H54 (cell line): ENCODE results near the gene TPD52L1.
"Not testable (repeated sequence)": the region's sequence is repeated elsewhere in the genome, so short reads cannot be mapped to it uniquely, and the experiment has no call there.

Source experiments
- DNase-seq: peaks from one replicate; pipeline ENCODE4 v3.0.0; 2011; ENCODE audit warnings: low spot score, mixed read lengths; ENCODE audit not compliant: insufficient read length
- FAIRE-seq: peaks from 3 replicates; lab custom pipeline; 2011; peaks lifted over from hg19 to GRCh38; lab: Jason Lieb, UNC
- POLR2A ChIP-seq: IDR thresholded peaks from 2 replicates; pipeline ENCODE4 v1.6.1; 2011; ENCODE audit warnings: low read depth, mild to moderate bottlenecking, low read length

The TPD52L1 gene

DNA sequence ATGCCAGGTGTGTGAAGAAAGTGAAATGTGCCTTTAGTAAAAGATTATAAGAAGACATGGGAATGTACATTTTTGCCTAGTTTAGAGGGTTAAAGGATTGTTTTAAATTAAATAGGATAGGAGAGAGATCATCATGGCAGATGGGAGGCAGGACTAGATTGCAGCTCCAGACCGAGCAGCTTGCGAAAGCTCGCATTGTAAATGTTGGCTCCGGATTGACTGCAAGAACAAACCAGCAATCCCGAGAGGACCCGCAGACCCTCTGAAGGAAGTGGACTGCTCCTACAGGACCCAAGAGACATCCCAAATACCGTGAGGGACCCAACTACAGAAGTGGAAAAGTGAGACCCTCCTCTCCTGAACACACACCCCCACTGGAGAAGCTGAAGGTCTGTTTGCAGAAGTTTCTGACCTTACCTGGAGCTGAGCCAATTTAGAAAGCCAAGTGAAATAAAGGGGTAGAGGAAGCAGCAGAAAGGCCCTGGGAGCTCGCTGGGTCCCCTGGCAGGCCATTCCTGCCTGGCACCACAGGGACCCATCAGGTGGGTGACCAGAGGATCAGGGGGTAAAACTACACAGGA lies 30.0 kb upstream of the TPD52L1 start:
- TF ChIP-seq POLR2A = no peak
- FAIRE-seq (no peak), DNase-seq (no peak)

DNA sequence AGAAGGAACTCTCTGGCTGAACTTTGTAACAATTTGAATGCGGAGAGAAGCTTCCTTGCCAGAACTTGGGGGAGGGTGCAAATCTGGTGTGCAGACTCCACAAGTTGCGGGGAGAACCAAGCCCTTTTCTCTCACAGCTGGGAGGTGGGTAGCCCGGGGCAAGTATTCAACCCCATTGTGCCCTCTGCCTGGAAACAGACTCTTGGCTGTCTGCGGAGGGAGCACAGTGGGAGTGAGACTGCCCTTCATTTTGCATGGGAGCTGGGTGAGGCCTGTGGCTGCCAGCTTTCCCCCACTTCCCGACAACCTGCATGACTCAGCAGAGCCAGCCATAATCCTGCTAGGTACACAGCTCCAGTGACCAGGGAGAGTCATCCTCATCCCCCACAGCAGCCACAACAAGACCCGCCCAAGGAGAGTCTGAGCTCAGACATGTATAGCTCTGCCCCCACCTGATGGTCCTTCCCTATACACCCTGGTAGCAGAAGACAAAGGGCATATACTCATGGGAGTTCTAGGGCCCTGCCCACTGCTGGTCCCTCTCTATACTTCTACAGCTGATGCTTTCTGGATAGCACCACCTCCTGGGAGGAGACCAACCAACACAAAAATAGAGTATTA lies 29.4 kb upstream of the TPD52L1 start:
- FAIRE-seq (no peak), DNase-seq (no peak)
- 0 out of 2 replicates have a peak, but pooled peaks have one; percentile 9 for TF ChIP-seq POLR2A

DNA sequence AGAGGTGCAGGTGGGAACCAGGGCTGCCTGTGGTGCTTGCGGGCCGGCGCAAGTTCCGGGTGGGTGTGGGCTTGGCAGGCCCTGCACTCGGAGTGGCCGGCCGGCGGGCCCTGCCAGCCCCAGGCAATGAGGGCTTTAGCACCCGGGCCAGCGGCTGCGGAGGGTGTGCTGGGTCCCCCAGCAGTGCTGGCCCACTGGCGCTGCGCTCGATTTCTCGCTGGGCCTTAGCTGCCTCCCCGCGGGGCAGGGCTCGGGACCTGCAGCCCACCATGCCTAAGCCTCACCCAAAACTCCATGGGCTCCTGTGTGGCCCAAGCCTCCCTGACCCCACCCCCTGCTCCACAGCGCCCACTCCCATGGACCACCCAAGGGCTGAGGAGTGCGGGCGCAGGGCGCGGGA lies 27.7 kb upstream of the TPD52L1 start:
- not testable (repeated sequence) for DNase-seq, FAIRE-seq

DNA sequence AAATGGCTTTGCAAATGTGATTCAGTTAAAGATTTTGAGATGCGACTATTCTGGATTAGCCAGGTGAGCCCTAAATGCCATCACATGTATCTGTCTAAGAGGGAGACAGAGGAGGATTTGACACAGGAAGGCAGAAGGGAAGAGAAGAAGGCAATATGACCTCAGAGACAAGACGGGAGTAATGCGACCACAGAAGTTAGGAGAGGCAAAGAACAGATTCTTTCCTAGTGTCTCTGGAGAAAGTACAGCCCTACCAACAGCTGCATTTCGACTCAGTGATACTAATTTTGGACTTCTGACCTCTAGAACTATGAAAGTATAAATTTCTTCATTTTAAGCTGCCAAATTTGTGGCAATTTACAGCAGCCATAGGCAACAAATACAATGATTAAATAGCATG lies 24.2 kb upstream of the TPD52L1 start:
- FAIRE-seq (no peak), DNase-seq (no peak)
- no peak for TF ChIP-seq POLR2A

DNA sequence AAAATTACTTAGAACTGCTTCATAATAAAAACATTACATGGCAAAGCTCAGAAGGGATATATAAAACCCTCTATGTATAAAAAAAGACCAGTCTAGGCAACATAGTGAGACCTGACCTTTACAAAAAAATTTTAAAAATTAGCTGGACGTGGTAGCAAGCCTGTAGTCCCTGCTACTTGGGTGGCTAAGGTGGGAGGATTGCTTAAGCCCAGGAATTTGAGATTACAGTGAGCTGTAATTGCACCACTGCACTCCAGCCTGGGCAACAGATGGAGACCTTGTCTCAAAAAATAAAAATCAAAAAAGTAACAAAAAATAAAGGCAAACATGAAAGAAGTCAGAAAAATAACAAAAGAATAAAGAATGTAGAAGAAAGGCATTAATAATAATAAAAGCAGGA lies 21.5 kb upstream of the TPD52L1 start:
- DNase-seq (no peak), FAIRE-seq (no peak)

DNA sequence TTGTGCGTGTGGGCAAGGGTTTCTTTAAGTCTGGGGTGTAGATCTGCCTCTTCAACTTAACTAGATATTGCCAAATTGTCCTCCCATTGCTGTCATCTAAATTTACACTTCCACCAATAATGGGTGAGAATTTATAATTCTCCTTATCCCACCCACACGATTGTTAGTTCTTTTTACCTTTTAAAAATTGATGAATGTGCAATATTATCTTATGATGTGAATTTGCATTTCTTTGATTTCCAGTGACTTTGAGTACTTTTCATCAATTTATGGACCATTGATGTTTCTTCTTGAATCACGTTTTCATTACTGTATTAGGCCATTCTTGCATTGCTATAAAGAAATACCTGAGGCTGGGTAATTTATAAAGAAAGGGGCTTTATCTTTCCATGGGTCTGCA lies 17.2 kb upstream of the TPD52L1 start:
- DNase-seq = no peak
- no peak for TF ChIP-seq POLR2A
- no peak for FAIRE-seq

More for the DNA sequence above, 21.5 kb upstream of the TPD52L1 start:
- TF ChIP-seq POLR2A = no peak

DNA sequence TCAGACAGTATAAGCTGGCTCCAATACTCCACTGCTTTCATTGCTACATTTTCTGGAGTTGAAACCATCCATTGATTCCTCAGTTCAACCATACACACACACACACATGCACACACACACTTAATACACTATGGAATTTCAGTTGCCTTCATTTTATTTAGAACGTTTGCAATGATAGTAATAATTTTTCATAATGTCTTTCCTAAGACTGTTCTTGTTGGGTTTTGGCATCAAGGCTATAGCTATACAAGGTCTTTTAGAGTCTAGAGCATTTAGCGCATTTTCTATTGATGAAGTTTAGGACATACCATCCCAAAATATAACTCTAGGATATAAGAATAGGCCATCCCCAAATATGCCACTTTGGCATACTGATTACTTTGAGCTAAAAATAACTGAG lies 15.5 kb upstream of the TPD52L1 start:
- TF ChIP-seq POLR2A = no peak
- no peak for DNase-seq
- FAIRE-seq = no peak

DNA sequence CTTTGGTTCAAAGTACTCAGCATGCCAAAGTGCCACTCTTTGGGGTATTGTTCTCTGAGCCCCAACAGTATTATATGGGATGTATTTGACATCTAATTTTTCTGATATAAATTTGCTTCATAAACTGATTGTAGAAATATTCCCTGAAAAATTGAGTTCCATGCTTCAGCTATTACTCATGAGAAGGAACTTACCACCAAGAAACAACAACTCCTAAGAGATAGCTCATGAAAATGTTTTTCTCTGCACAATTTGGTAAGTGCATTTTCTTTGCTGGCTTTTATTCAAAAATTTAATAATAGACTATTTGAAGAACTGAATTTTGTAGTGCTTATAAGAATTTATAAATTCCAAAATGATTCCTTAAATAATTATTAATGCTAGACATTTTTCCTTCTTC lies 12.8 kb upstream of the TPD52L1 start:
- FAIRE-seq = no peak
- DNase-seq = no peak
- TF ChIP-seq POLR2A = no peak

DNA sequence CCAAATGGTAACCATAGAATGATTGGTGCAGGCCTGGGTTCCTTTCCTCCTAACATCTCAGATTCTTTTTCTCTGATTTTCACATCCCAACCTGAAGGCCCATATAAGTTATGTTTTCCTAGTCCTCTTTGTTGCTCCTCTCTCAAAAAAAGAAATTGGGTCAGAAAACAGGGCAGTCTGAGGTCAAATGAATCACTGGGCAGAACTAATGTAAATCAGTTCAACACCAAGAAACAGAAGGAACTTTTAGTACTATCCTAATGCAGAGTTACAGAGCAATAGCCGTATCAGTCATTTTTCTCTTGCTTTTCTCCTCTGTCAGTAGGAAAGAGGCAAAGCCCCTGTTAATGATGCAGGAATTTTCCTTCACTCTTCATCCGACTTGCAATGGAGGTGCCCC lies 11.0 kb upstream of the TPD52L1 start:
- TF ChIP-seq POLR2A = no peak
- FAIRE-seq (no peak), DNase-seq (no peak)

DNA sequence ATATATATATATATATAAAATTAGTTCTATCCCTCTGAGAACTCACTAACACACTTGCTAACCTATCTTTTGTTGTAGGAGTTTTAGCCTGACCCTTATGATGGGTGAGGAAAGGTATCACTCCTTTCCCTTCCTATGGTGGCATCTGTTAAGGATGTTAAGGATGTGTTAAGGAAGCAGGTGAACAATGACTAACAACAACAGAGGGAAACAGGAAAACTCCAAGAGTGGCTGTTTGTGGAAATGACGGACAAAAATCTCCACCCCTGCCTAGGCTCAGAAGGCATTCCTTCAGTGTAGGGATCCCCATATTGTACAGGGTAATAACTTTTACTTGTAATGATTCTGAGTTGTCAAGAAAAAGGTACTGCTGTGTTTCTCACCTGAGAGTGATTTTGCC lies 8.8 kb upstream of the TPD52L1 start:
- FAIRE-seq = no peak
- no peak for TF ChIP-seq POLR2A
- no peak for DNase-seq

DNA sequence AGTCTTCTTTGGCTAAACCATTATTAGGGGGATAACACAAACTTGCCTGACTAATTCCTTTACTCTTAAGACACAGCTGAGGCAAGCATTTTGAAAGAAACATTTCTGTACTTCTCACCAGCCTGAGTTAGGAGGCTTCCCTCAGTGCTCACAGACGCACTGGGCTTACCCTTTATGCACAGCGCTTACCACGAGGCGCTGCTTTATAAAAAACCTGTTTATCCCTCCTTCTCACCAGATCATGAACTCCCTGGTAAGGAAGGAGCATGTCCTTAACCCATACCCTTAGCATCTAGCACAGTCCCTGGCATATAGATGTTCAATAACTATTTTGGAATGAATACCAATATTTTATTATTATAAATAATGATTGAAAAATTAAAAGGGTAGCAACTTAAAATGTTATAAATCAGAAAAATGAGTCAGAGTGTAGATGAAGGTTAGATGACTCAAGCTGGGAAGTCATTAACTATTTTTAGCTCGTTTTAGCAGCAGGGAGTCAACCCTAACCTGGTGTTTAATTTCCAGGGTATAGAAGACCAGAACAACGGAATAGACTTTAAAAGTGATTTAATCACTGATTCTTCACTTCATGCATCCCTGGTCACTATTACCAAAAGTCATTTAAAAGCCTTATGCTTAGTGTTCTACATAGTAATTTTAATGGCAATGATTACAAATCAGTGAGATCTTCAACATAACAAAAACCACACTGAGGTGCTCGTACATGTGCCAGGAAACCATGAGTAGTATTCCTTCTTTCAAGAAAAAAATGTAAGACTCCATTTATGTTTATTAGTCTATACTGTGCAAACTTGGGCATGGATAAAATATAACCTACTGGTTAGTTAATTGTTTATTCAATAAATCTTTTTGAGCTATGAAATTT lies 4.1 kb upstream of the TPD52L1 start:
- FAIRE-seq = no peak
- no peak for TF ChIP-seq POLR2A
- no peak for DNase-seq

DNA sequence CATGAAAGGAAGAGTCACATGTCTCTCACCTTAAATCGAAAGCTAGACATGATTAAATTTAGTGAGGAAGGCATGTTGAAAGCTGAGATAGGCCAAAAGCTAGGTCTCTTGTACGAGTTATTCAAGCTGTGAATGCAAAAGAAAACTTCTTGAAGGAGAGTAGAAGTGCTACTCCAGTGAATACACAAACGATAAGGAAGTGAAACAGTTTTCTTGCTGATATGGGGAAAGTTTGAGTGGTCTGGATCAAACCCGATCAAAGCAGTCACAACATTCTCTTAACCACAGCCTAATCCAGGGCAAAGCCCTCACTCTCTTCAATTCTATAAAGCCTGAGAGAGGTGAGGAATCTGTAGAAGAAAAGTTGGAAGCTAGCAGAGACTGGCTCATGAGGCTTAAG lies 1.9 kb upstream of the TPD52L1 start:
- FAIRE-seq = no peak

DNA sequence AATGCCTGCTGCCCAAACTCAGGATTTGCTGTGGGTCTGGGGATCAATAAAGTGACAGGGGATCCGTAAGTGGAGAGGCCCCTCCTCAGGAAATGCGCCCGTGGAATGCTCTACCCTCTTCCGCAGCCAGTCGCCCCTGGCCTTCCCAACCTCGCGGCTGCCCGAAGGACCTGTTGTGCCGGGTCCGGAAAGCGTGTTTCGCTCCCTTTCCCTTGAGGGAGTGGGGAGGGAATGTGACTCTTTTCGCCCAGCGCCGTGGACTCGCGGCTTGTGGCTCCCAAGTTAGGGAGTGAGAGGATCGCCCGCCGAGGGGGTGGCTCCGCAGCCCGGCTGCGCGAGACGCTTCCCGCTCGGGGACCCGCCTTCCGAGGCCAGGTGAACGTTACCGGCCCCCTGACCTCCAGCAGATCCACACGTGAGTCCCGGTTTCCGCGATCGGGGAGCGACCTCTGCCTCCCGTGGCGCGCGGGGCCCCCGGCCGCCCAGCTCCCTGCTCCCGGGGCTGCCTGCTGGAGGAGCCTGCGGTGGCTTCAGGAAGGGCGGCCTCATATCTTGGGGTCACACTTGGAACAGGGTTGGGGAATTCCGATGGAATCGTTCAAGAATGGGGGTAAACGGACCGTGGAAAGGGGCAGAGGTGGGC lies 666 bp downstream of the TPD52L1 start:
- FAIRE-seq (no peak), DNase-seq (no peak)
- no peak for TF ChIP-seq POLR2A

More for the DNA sequence above, 1.9 kb upstream of the TPD52L1 start:
- no peak for TF ChIP-seq POLR2A
- DNase-seq = no peak

DNA sequence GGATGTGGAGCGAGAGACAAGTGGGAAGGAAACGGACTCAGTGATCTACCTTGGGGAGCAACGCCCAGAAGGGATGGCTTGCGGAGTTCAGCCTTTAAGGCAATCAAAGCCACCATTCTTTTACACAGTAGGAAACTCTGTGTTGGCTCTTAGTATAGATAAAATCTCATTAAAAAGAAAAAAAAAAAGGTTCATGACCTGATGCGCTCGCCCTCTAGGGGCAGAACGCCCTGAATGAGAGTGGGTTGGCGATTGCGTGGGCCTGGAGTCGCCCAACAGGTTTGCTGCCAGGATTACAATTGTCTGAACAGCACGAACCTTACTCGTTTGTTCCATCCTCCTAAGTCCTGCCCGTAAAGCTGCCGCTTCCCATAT lies 1.2 kb downstream of the TPD52L1 start:
- FAIRE-seq (no peak), DNase-seq (no peak)
- TF ChIP-seq POLR2A = no peak

DNA sequence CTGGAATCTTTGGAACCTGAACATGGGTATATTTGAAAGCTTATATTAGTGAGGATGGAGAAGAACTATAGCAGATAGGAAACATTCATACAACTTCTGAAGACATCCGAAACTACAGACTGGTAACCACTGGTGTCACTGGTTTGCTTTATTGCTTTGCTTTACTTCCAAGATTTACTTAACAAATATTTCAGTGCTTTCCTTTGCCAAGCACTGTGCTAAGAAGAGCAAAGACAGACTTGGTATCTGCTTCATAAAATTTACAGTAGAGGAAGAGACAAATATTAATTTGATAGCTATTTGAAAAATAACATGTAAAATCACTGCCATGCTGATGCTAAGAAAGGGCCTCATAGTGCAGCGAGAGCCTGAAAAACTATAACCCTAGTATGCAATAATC lies 1.8 kb downstream of the TPD52L1 start:
- TF ChIP-seq POLR2A = no peak
- DNase-seq (no peak), FAIRE-seq (no peak)
